Measurements from ENCODE around the gene OR5M8.

DNA sequence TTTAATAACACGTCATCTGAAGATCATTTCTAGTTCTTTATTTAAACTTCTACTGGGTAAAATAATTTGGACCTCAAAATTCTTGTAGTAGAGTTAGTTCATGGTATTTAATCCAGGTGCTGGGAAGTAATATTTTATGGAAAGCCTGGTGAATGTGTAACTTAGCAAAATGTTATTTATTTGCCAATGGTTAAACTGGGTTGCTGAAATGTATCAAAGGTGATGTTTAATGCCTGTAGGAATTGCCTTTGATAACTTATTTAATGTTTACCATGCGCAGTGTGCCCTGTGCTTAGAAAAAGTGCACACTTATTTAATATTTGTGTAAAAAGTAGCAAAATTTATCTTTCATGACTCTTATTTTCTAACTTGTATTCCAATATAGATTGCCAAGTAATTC lies 40.7 kb upstream of the OR5M8 start:
- no peak for TF ChIP-seq JUND (IDR thresholded peaks at IDR 0.05)
- no peak for TF ChIP-seq CTCF (IDR thresholded peaks at IDR 0.05 in 2 of 3, conservative IDR thresholded peaks at IDR 0.05 in 1 of 3; ENCODE audit: borderline replicate concordance in 1 of 3, insufficient read depth in 1 of 3, low read depth in 2 of 3, low read length in 2 of 3)
- TF ChIP-seq RAD21 (IDR thresholded peaks at IDR 0.05; ENCODE audit: low read depth): no peak
- no peak for TF ChIP-seq POLR2A (IDR thresholded peaks at IDR 0.05; ENCODE audit: borderline replicate concordance, extremely low read depth, insufficient read depth, insufficient read length)
- TF ChIP-seq ZNF274 (IDR thresholded peaks at IDR 0.05; ENCODE audit: low read depth, low read length): no peak
- TF ChIP-seq EZH2 (IDR thresholded peaks at IDR 0.05): no peak

Data from HCT116 (cell line).